Measurements from ENCODE around the gene IL1B.

- TF ChIP-seq POLR2A (IDR thresholded peaks at IDR 0.05): no peak
- TF ChIP-seq, protein P1, sequence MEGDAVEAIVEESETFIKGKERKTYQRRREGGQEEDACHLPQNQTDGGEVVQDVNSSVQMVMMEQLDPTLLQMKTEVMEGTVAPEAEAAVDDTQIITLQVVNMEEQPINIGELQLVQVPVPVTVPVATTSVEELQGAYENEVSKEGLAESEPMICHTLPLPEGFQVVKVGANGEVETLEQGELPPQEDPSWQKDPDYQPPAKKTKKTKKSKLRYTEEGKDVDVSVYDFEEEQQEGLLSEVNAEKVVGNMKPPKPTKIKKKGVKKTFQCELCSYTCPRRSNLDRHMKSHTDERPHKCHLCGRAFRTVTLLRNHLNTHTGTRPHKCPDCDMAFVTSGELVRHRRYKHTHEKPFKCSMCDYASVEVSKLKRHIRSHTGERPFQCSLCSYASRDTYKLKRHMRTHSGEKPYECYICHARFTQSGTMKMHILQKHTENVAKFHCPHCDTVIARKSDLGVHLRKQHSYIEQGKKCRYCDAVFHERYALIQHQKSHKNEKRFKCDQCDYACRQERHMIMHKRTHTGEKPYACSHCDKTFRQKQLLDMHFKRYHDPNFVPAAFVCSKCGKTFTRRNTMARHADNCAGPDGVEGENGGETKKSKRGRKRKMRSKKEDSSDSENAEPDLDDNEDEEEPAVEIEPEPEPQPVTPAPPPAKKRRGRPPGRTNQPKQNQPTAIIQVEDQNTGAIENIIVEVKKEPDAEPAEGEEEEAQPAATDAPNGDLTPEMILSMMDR (IDR thresholded peaks at IDR 0.05): no peak
- TF ChIP-seq POLR2AphosphoS5 (IDR thresholded peaks at IDR 0.05): no peak
Observed at GRCh38 chr2:112830682-112831512, 5.7 kb downstream of the IL1B start.
